K562 (cell line): Measurements from ENCODE around the gene GNB5. TPM values are rescaled to one million over a fixed set of nuclear protein-coding genes. Genes with fewer than 3 reads are reported as not detected.

ENCODE experiments used
- ATAC-seq: fragments of 200-7000 bp; cut with Tn5 transposase; 3 replicates; pipeline ENCODE4 v1.9.1; 2020; ENCODE audit warnings: moderate library complexity
- BruUV-seq: library from RNA; stranded (reverse); fragments of 400-500 nt; replicated peaks from 2 replicates; lab custom pipeline; 2021; lab: Mats Ljungman, UMichigan
- CTCF ChIA-PET: fragments of 300-600 bp; formaldehyde crosslinking; extraction: SDS; loops from one replicate; lab custom pipeline; 2021; ENCODE audit warnings: low intra/inter-chr PET ratio; lab: Yijun Ruan, JAX
- POLR2A ChIA-PET: fragments of 300-600, 350-650 bp; sonication (Branson Sonifier 250); formaldehyde crosslinking; extraction: SDS; loops from one replicate; lab custom pipeline; 2021; ENCODE audit warnings: antibody characterized with exemption, inconsistent platforms; lab: Yijun Ruan, JAX
- DNase-seq, 4 experiments: peaks; one replicate each; pipeline versions ENCODE4 v3.0.0 to v3.0.0-alpha.2; 2011 to 2018; ENCODE audit warnings: low spot score in 3 of 4, mixed read lengths in 3 of 4; ENCODE audit errors: extremely low read depth in 1 of 4
- FAIRE-seq: peaks from 2 replicates; lab custom pipeline; 2011; peaks lifted over from hg19 to GRCh38; lab: Jason Lieb, UNC
- H2AFZ ChIP-seq: 2 replicates; pipeline ENCODE4 v1.6.0; 2011; ENCODE audit warnings: low read depth, low read length, control low read depth, inconsistent platforms
- H3K27ac ChIP-seq: fragments of 200-600 bp; 3 replicates; pipeline ENCODE4 v1.8.0; 2011; ENCODE audit warnings: low read depth, mild to moderate bottlenecking, control low read depth, inconsistent platforms, low read length, moderate library complexity, mixed read lengths; ENCODE audit errors: extremely low read depth
- H3K27me3 ChIP-seq, 2 experiments: fragments of 300-600 bp in 1 of 2; 2 replicates in 1 of 2; 3 replicates in 1 of 2; pipeline versions ENCODE4 v1.6.0 to v1.8.0; 2011; ENCODE audit warnings: inconsistent platforms in 2 of 2, low read length in 2 of 2, mild to moderate bottlenecking in 1 of 2, mixed read lengths in 1 of 2, moderate library complexity in 1 of 2; ENCODE audit not compliant: control insufficient read depth in 2 of 2, insufficient read depth in 2 of 2
- H3K36me3 ChIP-seq: fragments of 300-600 bp; 3 replicates; pipeline ENCODE4 v1.8.0; 2011; ENCODE audit warnings: mild to moderate bottlenecking, low read length, inconsistent platforms; ENCODE audit not compliant: control insufficient read depth, insufficient read depth
- H3K4me1 ChIP-seq, 2 experiments: fragments of 200-600 bp in 1 of 2; replicated peaks in 1 of 2; 2 replicates in 1 of 2; 3 replicates in 1 of 2; pipeline versions ENCODE4 v1.5.1 to v1.8.0; 2011; ENCODE audit warnings: inconsistent platforms in 2 of 2, low read length in 2 of 2, mild to moderate bottlenecking in 1 of 2, mixed read lengths in 1 of 2, moderate library complexity in 1 of 2; ENCODE audit not compliant: control insufficient read depth in 2 of 2, insufficient read depth in 2 of 2
- H3K4me2 ChIP-seq: 2 replicates; pipeline ENCODE4 v1.6.1; 2011; ENCODE audit warnings: low read length, control low read depth, inconsistent platforms, mixed read lengths; ENCODE audit not compliant: insufficient read depth
- H3K4me3 ChIP-seq: fragments of 200-600 bp; sonication (generic), shearing (Covaris generic); 2 replicates; pipeline ENCODE4 v1.5.1; 2016; ENCODE audit warnings: control low read depth, inconsistent platforms
- H3K79me2 ChIP-seq: fragments of 200-600 bp; 3 replicates; pipeline ENCODE4 v1.8.0; 2011; ENCODE audit warnings: low read length, inconsistent platforms; ENCODE audit not compliant: control insufficient read depth, insufficient read depth
- H3K9ac ChIP-seq, 2 experiments: 2 replicates each; pipeline versions ENCODE4 v1.6.0 to v1.6.1; 2011; ENCODE audit warnings: low read depth in 2 of 2, low read length in 2 of 2, control low read depth in 1 of 2, inconsistent platforms in 1 of 2, mild to moderate bottlenecking in 1 of 2, mixed read lengths in 1 of 2; ENCODE audit not compliant: insufficient read depth in 1 of 2
- H3K9me1 ChIP-seq: one replicate; pipeline ENCODE4 v1.6.0; 2011; ENCODE audit warnings: inconsistent platforms, mild to moderate bottlenecking, low read length, moderate library complexity; ENCODE audit not compliant: control insufficient read depth, insufficient read depth
- H3K9me3 ChIP-seq: replicated peaks from 2 replicates; pipeline ENCODE4 v1.5.1; 2011; ENCODE audit warnings: low read depth, low read length, inconsistent platforms; ENCODE audit not compliant: control insufficient read depth, insufficient read depth
- H4K20me1 ChIP-seq: replicated peaks from 2 replicates; pipeline ENCODE4 v1.6.1; 2011; ENCODE audit warnings: low read length, inconsistent platforms, mixed read lengths; ENCODE audit not compliant: control insufficient read depth, insufficient read depth
- CHCHD3 ChIP-seq: fragments of 250-450 bp; sonication (Bioruptor Pico); IDR thresholded peaks from 2 replicates; pipeline ENCODE4 v2.1.2; 2022; ENCODE audit warnings: mild to moderate bottlenecking
- CTBP1 ChIP-seq: fragments of 450-650 bp; IDR thresholded peaks from 2 replicates; pipeline ENCODE4 v1.6.1; 2016; ENCODE audit warnings: borderline replicate concordance
- FOXM1 ChIP-seq, 2 experiments: fragments of 450-650 bp in 1 of 2; sonication (generic) in 1 of 2; formaldehyde crosslinking in 1 of 2; IDR thresholded peaks; 2 replicates each; pipeline versions ENCODE4 v1.6.1 to v1.9.0; 2017 to 2022; ENCODE audit warnings: low read depth in 2 of 2, mild to moderate bottlenecking in 2 of 2, missing genetic modification reagents in 1 of 2, moderate library complexity in 1 of 2
- ILK ChIP-seq: fragments of 450-650 bp; IDR thresholded peaks from 2 replicates; pipeline ENCODE4 v1.6.1; 2016; ENCODE audit warnings: missing genetic modification characterization, low read depth, mild to moderate bottlenecking, missing compliant biosample characterization, moderate library complexity, borderline replicate concordance
- KDM4B ChIP-seq, 2 experiments: fragments of 450-650 bp in 1 of 2; sonication (generic) in 1 of 2; IDR thresholded peaks; 2 replicates each; pipeline ENCODE4 v1.6.1; 2016 to 2017; ENCODE audit warnings: borderline replicate concordance in 2 of 2, antibody characterized with exemption in 1 of 2, low read depth in 1 of 2, mild to moderate bottlenecking in 1 of 2
- NCOA2 ChIP-seq, 2 experiments: fragments of 450-650 bp; IDR thresholded peaks; 2 replicates each; pipeline ENCODE4 v1.6.1; 2018; ENCODE audit warnings: mild to moderate bottlenecking in 2 of 2, moderate library complexity in 1 of 2; ENCODE audit not compliant: partially characterized antibody in 2 of 2
- RBM22 ChIP-seq: fragments of 200-400 bp; formaldehyde crosslinking; IDR thresholded peaks from 2 replicates; pipeline ENCODE4 v1.6.1; 2018; ENCODE audit warnings: low read length, low read depth; ENCODE audit not compliant: poor library complexity, severe bottlenecking
- SMARCB1 ChIP-seq: IDR thresholded peaks from 2 replicates; pipeline ENCODE4 v1.6.1; 2011; ENCODE audit warnings: improper control_type of control experiment, low read depth; ENCODE audit not compliant: insufficient read length
- THRB ChIP-seq: fragments of 450-650 bp; formaldehyde crosslinking; conservative IDR thresholded peaks from 2 replicates; pipeline ENCODE4 v1.4.0; 2022; ENCODE audit warnings: mild to moderate bottlenecking, missing genetic modification characterization
- ZNF311 ChIP-seq: fragments of 250-450 bp; sonication (Bioruptor Pico); IDR thresholded peaks from 2 replicates; pipeline ENCODE4 v1.4.0; 2020; ENCODE audit warnings: mild to moderate bottlenecking, moderate library complexity
- ZNF507 ChIP-seq: conservative IDR thresholded peaks from 2 replicates; pipeline ENCODE4 v1.6.1; 2017; ENCODE audit warnings: missing genetic modification characterization, missing compliant biosample characterization
- ZNF512 ChIP-seq: IDR thresholded peaks from 2 replicates; pipeline ENCODE4 v1.6.1; 2016; ENCODE audit warnings: missing genetic modification characterization, missing compliant biosample characterization
- ZNF586 ChIP-seq: fragments of 450-650 bp; formaldehyde crosslinking; conservative IDR thresholded peaks from 2 replicates; pipeline ENCODE4 v1.4.0; 2020; ENCODE audit warnings: mild to moderate bottlenecking, moderate library complexity
- ZNF766 ChIP-seq: fragments of 200-800 bp; sonication (Bioruptor generic); conservative IDR thresholded peaks from 2 replicates; pipeline ENCODE4 v1.6.1; 2016; ENCODE audit warnings: missing genetic modification characterization, missing compliant biosample characterization
- ZNF780A ChIP-seq: fragments of 250-450 bp; sonication (Bioruptor Pico); IDR thresholded peaks from 2 replicates; pipeline ENCODE4 v1.5.0; 2021; ENCODE audit warnings: mild to moderate bottlenecking
- whole genome bisulfite sequencing: fragments of 100-300 bp; shearing (Covaris generic); methylation state at CpG from one replicate; pipeline ENCODE4 v1.1.6; 2016; ENCODE audit warnings: low coverage, mixed read lengths; ENCODE audit not compliant: insufficient coverage; ENCODE audit errors: missing lambda C conversion rate; 5-methylcytosine and 5-hydroxymethylcytosine counted together
- in situ Hi-C: fragments of 300-500 bp; cut with MboI; formaldehyde crosslinking; loops from 4 replicates; pipeline ENCODE4 v1.15.0; 2018; ENCODE audit warnings: inconsistent platforms, mixed read lengths
- intact Hi-C: fragments of 100-400 bp; cut with micrococcal nuclease; formaldehyde crosslinking; loops from 2 replicates; pipeline ENCODE4 v1.14.2; 2022
- polyA plus RNA-seq, 8 experiments: library from polyadenylated mRNA; depleted of rRNA in 4 of 8; stranded (reverse) in 5 of 8; unstranded in 3 of 8; fragments of >200 nt; fragmentation: Nextera tagmentation in 2 of 8; fragmentation: Illumina TruSeq in 1 of 8; extraction: Ambion mirVana in 2 of 8; extraction: Trizol in 1 of 8; gene quantifications; 2 replicates each; pipeline versions ENCODE4 v1.2.1 to v1.2.3, GENCODE V29; 2011 to 2014; ENCODE audit warnings: inconsistent platforms in 1 of 8, missing spikeins in 1 of 8
- total RNA-seq, 7 experiments: library from RNA; depleted of rRNA in 6 of 7; stranded (reverse); fragments of >200 nt in 6 of 7; fragmentation: Illumina TruSeq in 2 of 7; extraction: Trizol in 2 of 7; gene quantifications; 2 replicates each; pipeline versions ENCODE4 v1.2.1 to v1.2.3, GENCODE V29; 2011 to 2021; ENCODE audit warnings: low replicate concordance in 1 of 7
- TF ChIP-seq, protein P1 (sequence below): fragments of 250-450 bp; sonication (Bioruptor Pico); IDR thresholded peaks from 2 replicates; pipeline ENCODE4 v1.8.0; 2021; ENCODE audit warnings: mild to moderate bottlenecking, moderate library complexity
- TF ChIP-seq, protein P2 (sequence below): fragments of 250-450 bp; sonication (Bioruptor Pico); IDR thresholded peaks from 2 replicates; pipeline ENCODE4 v1.5.1; 2021; ENCODE audit warnings: mild to moderate bottlenecking

GNB5 gene
- total and polyA plus RNA-seq, 9 of the 15 experiments (the other 6 are each of a cell fraction or from before 2014, with no cell fraction given), result 0.11 to 2.1 (median 0.77) TPM

GRCh38 chr15:52225230-52225629 is 34.0 kb upstream of the GNB5 start:
- no peaks in the 10 kb centered on the region for H3K9me1 ChIP-seq
- no peak overlapping the region for H2AFZ ChIP-seq
- no TSS peak for BruUV-seq
- H3K9me3 ChIP-seq, result no peaks in the 10 kb centered on the region
- no peak overlapping the region for H3K9ac ChIP-seq
- WGBS, result 1% methylated on average over 8 of the region's 8 CpGs
- peaks cover 20 to 27% of the 10 kb centered on the region in 2 experiments for H3K27me3 ChIP-seq
- ATAC-seq (no peak), FAIRE-seq (no peak), DNase-seq (no peak)
- no peak overlapping the region for H3K27ac ChIP-seq
- H3K4me1 ChIP-seq, result no peaks in the 10 kb centered on the region; a peak in 2 of 5 replicates
- H3K36me3 ChIP-seq, result no peaks in the 10 kb centered on the region
- no peak overlapping the region for H3K4me2 ChIP-seq
- no peaks in the 10 kb centered on the region for H3K79me2 ChIP-seq
- intact Hi-C loops (loop anchor here (5.0 kb wide), 2 partner anchors 63 to 443 kb away; no protein-coding TSS in a partner anchor), in situ Hi-C loops (no loop called here)
- CTCF ChIA-PET, result interaction anchor here (0.6 kb wide), 1 partner anchor 980 kb away, joined by 3 read pairs; no protein-coding TSS in a partner anchor
- H3K4me3 ChIP-seq, result no peak overlapping the region
- POLR2A ChIA-PET, result interaction anchor here (0.7 kb wide), 1 partner anchor 252 kb away, joined by 3 read pairs; no protein-coding TSS in a partner anchor
- H4K20me1 ChIP-seq, result no peaks in the 10 kb centered on the region
- TF ChIP-seq NCOA2 (IDR thresholded peaks at IDR 0.05; ENCODE audit: partially characterized antibody in 2 of 2) (no peak), SMARCB1 (no peak), ZNF507 (tag) (no peak), ZNF766 (CRISPR knock-in tag) (no peak), ZNF586 (no peak), CHCHD3 (no peak), KDM4B (IDR thresholded peaks at IDR 0.05; ENCODE audit: borderline replicate concordance in 2 of 2, low read depth in 1 of 2) (no peak), ZNF512 (tag) (no peak), ZNF311 (CRISPR knock-in tag) (no peak), ZNF780A (CRISPR knock-in tag) (no peak), ILK (no peak), RBM22 (no peak), THRB (CRISPR knock-in tag) (no peak), FOXM1 (IDR thresholded peaks at IDR 0.05; ENCODE audit: low read depth) (no peak), FOXM1 (CRISPR knock-in tag; IDR thresholded peaks at IDR 0.05; ENCODE audit: low read depth) (no peak), CTBP1 (no peak)
- TF ChIP-seq, protein P1, sequence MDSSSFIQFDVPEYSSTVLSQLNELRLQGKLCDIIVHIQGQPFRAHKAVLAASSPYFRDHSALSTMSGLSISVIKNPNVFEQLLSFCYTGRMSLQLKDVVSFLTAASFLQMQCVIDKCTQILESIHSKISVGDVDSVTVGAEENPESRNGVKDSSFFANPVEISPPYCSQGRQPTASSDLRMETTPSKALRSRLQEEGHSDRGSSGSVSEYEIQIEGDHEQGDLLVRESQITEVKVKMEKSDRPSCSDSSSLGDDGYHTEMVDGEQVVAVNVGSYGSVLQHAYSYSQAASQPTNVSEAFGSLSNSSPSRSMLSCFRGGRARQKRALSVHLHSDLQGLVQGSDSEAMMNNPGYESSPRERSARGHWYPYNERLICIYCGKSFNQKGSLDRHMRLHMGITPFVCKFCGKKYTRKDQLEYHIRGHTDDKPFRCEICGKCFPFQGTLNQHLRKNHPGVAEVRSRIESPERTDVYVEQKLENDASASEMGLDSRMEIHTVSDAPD (CRISPR knock-in tag), result no peak
- TF ChIP-seq, protein P2, sequence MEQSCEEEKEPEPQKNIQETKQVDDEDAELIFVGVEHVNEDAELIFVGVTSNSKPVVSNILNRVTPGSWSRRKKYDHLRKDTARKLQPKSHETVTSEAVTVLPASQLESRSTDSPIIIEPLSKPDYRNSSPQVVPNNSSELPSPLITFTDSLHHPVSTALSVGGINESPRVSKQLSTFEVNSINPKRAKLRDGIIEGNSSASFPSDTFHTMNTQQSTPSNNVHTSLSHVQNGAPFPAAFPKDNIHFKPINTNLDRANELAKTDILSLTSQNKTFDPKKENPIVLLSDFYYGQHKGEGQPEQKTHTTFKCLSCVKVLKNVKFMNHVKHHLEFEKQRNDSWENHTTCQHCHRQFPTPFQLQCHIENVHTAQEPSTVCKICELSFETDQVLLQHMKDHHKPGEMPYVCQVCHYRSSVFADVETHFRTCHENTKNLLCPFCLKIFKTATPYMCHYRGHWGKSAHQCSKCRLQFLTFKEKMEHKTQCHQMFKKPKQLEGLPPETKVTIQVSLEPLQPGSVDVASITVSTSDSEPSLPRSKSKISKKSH (CRISPR knock-in tag), result no peak
